WERI-Rb-1 (cell line): ENCODE measurements around the gene MTRR.
"Not testable (repeated sequence)": the region's sequence is repeated elsewhere in the genome, so short reads cannot be mapped to it uniquely, and the experiment has no call there.

Source experiments
- DNase-seq: peaks from one replicate; pipeline ENCODE4 v3.0.0-alpha.2; 2020
- H3K27ac ChIP-seq: fragments of 250-450 bp; sonication (Bioruptor Pico); 2 replicates; pipeline ENCODE4 v1.5.1; 2020; ENCODE audit warnings: mild to moderate bottlenecking, moderate library complexity
- H3K27me3 ChIP-seq: fragments of 250-450 bp; sonication (Bioruptor Pico); 2 replicates; pipeline ENCODE4 v1.5.1; 2021; ENCODE audit warnings: mild to moderate bottlenecking, low read depth, moderate library complexity; ENCODE audit not compliant: insufficient read depth, severe bottlenecking
- H3K36me3 ChIP-seq: fragments of 250-450 bp; sonication (Bioruptor Pico); 2 replicates; pipeline ENCODE4 v1.5.1; 2020; ENCODE audit warnings: mild to moderate bottlenecking, moderate library complexity
- H3K4me3 ChIP-seq: 2 replicates; pipeline ENCODE4 v1.5.1; 2011; ENCODE audit warnings: low read depth, mild to moderate bottlenecking, control low read depth, low read length
- H3K9me3 ChIP-seq: fragments of 250-450 bp; sonication (Bioruptor Pico); 2 replicates; pipeline ENCODE4 v1.5.1; 2021; ENCODE audit warnings: mild to moderate bottlenecking, moderate library complexity; ENCODE audit not compliant: severe bottlenecking
- CTCF ChIP-seq: IDR thresholded peaks from 2 replicates; pipeline ENCODE4 v1.5.1; 2011; ENCODE audit warnings: low read depth, mild to moderate bottlenecking, control low read depth, inconsistent platforms, low read length

The MTRR gene

GRCh38 chr5:7908317-7908716 lies 39.4 kb downstream of the MTRR start:
- H3K27me3 ChIP-seq: no peaks in the 10 kb centered on the region
- H3K9me3 ChIP-seq: peaks cover 4% of the 10 kb centered on the region
- H3K4me3 ChIP-seq: no peak overlapping the region
- TF ChIP-seq CTCF: no peak
- H3K36me3 ChIP-seq: peaks cover 8% of the 10 kb centered on the region
- no peak overlapping the region for H3K27ac ChIP-seq
- DNase-seq: no peak

GRCh38 chr5:7910738-7911428 lies 41.9 kb downstream of the MTRR start:
- no peak for DNase-seq
- H3K4me3 ChIP-seq: no peak overlapping the region
- H3K9me3 ChIP-seq: peaks cover 4% of the 10 kb centered on the region
- TF ChIP-seq CTCF: no peak
- no peaks in the 10 kb centered on the region for H3K27me3 ChIP-seq
- H3K27ac ChIP-seq: no peak overlapping the region
- no peaks in the 10 kb centered on the region; the same call in 1 of the 2 replicates for H3K36me3 ChIP-seq

GRCh38 chr5:7911429-7911771 lies 42.5 kb downstream of the MTRR start:
- not testable (repeated sequence) for H3K9me3 ChIP-seq, H3K27ac ChIP-seq, DNase-seq, H3K36me3 ChIP-seq, H3K4me3 ChIP-seq, H3K27me3 ChIP-seq

GRCh38 chr5:7916171-7916804 lies 47.3 kb downstream of the MTRR start:
- H3K27me3 ChIP-seq: no peaks in the 10 kb centered on the region
- DNase-seq: no peak
- H3K4me3 ChIP-seq: no peak overlapping the region
- no peaks in the 10 kb centered on the region for H3K36me3 ChIP-seq
- H3K9me3 ChIP-seq: peaks cover 4% of the 10 kb centered on the region
- TF ChIP-seq CTCF: no peak
- H3K27ac ChIP-seq: no peak overlapping the region

GRCh38 chr5:7917130-7918123 lies 48.5 kb downstream of the MTRR start:
- Histone ChIP-seq H3K27ac (no peak overlapping the region), H3K4me3 (no peak overlapping the region), H3K9me3 (peaks cover 3% of the 10 kb centered on the region), H3K36me3 (no peaks in the 10 kb centered on the region), H3K27me3 (no peaks in the 10 kb centered on the region)
- DNase-seq: no peak
- no peak for TF ChIP-seq CTCF
